ENCODE data around the gene NAV2. TPM values are rescaled to one million over a fixed set of nuclear protein-coding genes. Genes with fewer than 3 reads are reported as not detected.

NAV2 gene
- total RNA-seq, 1 experiment from 2014 or later = 2.1 TPM

GRCh38 chr11:20032577-20033260 is 320.1 kb downstream of the NAV2 start:
- no peak overlapping the region for H3K4me2 ChIP-seq (ENCODE audit: low read length)
- no peaks in the 10 kb centered on the region for H3K9me2 ChIP-seq (ENCODE audit: insufficient read depth)
- ATAC-seq (no peak), DNase-seq (ENCODE audit: low read depth, low spot score) (no peak)
- no peak overlapping the region for H2AFZ ChIP-seq (ENCODE audit: low read depth, low read length, poor library complexity, severe bottlenecking)
- ChIA-PET CTCF (no interaction called here), RAD21 (ENCODE audit: low non-redundant PET in 1 of 2, low total read pairs in 2 of 2, uncharacterized antibody in 2 of 2, unreplicated experiment in 2 of 2) (no interaction called here), POLR2A (no interaction called here)
- H3K9me3 ChIP-seq (ENCODE audit: control insufficient read depth in 1 of 2, insufficient read depth in 1 of 2, low read depth in 1 of 2, low read length in 2 of 2) = no peaks in the 10 kb centered on the region
- intact Hi-C loops (cut with micrococcal nuclease) = no loop called here
- no peaks in the 10 kb centered on the region for H3K79me2 ChIP-seq (ENCODE audit: insufficient read depth, low read length)
- no peaks in the 10 kb centered on the region for H3K4me1 ChIP-seq (ENCODE audit: control insufficient read depth in 1 of 2, insufficient read depth in 2 of 2, low read length in 2 of 2)
- BruUV-seq (replicated peaks) = no TSS peak
- H3K36me3 ChIP-seq (ENCODE audit: control insufficient read depth in 1 of 2, insufficient read depth in 2 of 2, low read length in 2 of 2) = no peaks in the 10 kb centered on the region
- no peak overlapping the region for H3K9ac ChIP-seq (ENCODE audit: low read length)
- no peak for TF ChIP-seq EZH2phosphoT487 (IDR thresholded peaks at IDR 0.05; ENCODE audit: borderline replicate concordance)
- TF ChIP-seq REST (IDR thresholded peaks at IDR 0.05; ENCODE audit: low read depth) = no peak
- no peak for TF ChIP-seq POLR2AphosphoS5 (IDR thresholded peaks at IDR 0.05; ENCODE audit: low read depth, low read length)
- no peak for TF ChIP-seq FOSL1 (IDR thresholded peaks at IDR 0.05; ENCODE audit: low read depth)
- no peak for TF ChIP-seq MAX (IDR thresholded peaks at IDR 0.05)
- no peak for TF ChIP-seq ELF1 (IDR thresholded peaks at IDR 0.05; ENCODE audit: borderline replicate concordance, low read depth)
- TF ChIP-seq YY1 (IDR thresholded peaks at IDR 0.05; ENCODE audit: extremely low read depth, insufficient replicate concordance, low read depth, low read length) = no peak
- TF ChIP-seq ZNF274 (IDR thresholded peaks at IDR 0.05; ENCODE audit: low read depth, low read length) = no peak
- no peak for TF ChIP-seq SRF (IDR thresholded peaks at IDR 0.05; ENCODE audit: low read depth)
- TF ChIP-seq SIN3A (IDR thresholded peaks at IDR 0.05; ENCODE audit: low read depth) = no peak
- H3K27ac ChIP-seq (ENCODE audit: low read depth, low read length) = no peak overlapping the region
- H3K27me3 ChIP-seq (ENCODE audit: insufficient read depth, low read length) = peaks cover 51% of the 10 kb centered on the region
- no peaks in the 10 kb centered on the region for H4K20me1 ChIP-seq (ENCODE audit: insufficient read depth)
- no peak overlapping the region for H3K4me3 ChIP-seq (replicated peaks in 1 of 2; ENCODE audit: low read depth in 1 of 2, low read length in 2 of 2)

Measured in HCT116 (cell line).